ENCODE results near the gene USP27X. TPM values are rescaled to one million over a fixed set of nuclear protein-coding genes. Genes with fewer than 3 reads are reported as not detected.
A peak's percentile ranks its signal among the peaks of the same experiment; 100 is the strongest.

The USP27X gene
- polyA plus RNA-seq, 2 of the 4 experiments (the other 2 are of a cell fraction), result 4.5 to 4.6 TPM

- ChIA-PET POLR2A (interaction anchor here (0.7 kb wide), 1 partner anchor 964 kb away, joined by 13 read pairs; no protein-coding TSS in a partner anchor), CTCF (interaction anchor here (0.9 to 1.9 kb wide), 5 partner anchors 12 to 657 kb away, joined by 3 to 5 read pairs (median 3); partner anchors contain the start of gene CCNB3)
- Histone ChIP-seq H3K4me2 (peak within 1 kb of the TSS; percentile 93), H3K4me3 (peak within 1 kb of the TSS; percentile 90), H3K4me1 (peaks cover 6% of the 10 kb centered on the region; the same call in 2 of the 3 replicates), H3K27ac (peak within 1 kb of the TSS; percentile 84 to 88), H3K9me3 (no peaks in the 10 kb centered on the region)
- 7% methylated on average over 5 of the region's 83 CpGs for WGBS (ENCODE audit: missing lambda C conversion rate)
- TF ChIP-seq PHF8 (IDR thresholded peaks at IDR 0.05; ENCODE audit: borderline replicate concordance, low read depth) (0 out of 2 replicates have a peak, but pooled peaks have one; percentile 21), MAX (IDR thresholded peaks at IDR 0.05) (peak; percentile 78), POLR2A (IDR thresholded peaks at IDR 0.05; ENCODE audit: low read length) (peak; percentile 55), USF2 (IDR thresholded peaks at IDR 0.05) (peak; percentile 62), E2F6 (IDR thresholded peaks at IDR 0.05; ENCODE audit: borderline replicate concordance, low read depth) (peak; percentile 80; the same call in 1 of the 2 replicates), REST (IDR thresholded peaks at IDR 0.05) (no peak), HOXB13 (CRISPR knock-in tag; IDR thresholded peaks at IDR 0.05; ENCODE audit: low read depth) (no peak), JUN (IDR thresholded peaks at IDR 0.05) (peak in 1 of 2 experiments; percentile 20; a peak in 1 of 5 replicates)
- ATAC-seq (peak; percentile 97 to 98), FAIRE-seq (no peak), DNase-seq (ENCODE audit: low read depth in 1 of 2, low spot score in 1 of 2) (peak; percentile 85 to 94)
Observed at GRCh38 chrX:49922291-49923241, 43.3 kb downstream of the USP27X start, which contains the start of gene CLCN5. Gene CLCN5 (plus strand): TSS chrX:49922596. CDS start chrX:49925299, 2,703 bp downstream.

- Histone ChIP-seq H3K9me3 (no peaks in the 10 kb centered on the region), H3K4me2 (no peak overlapping the region), H3K27ac (no peak overlapping the region), H3K4me3 (no peak overlapping the region), H3K4me1 (peaks cover 6% of the 10 kb centered on the region; the same call in 2 of the 3 replicates)
- DNase-seq (ENCODE audit: low read depth in 1 of 2, low spot score in 1 of 2), result no peak
- FAIRE-seq, result no peak
- TF ChIP-seq BCL3 (IDR thresholded peaks at IDR 0.05), result no peak
- no peak for TF ChIP-seq E2F6 (IDR thresholded peaks at IDR 0.05; ENCODE audit: borderline replicate concordance, low read depth)
- no peak for TF ChIP-seq HMGXB4 (CRISPR knock-in tag; IDR thresholded peaks at IDR 0.05; ENCODE audit: borderline replicate concordance)
- no peak for TF ChIP-seq SMC3 (IDR thresholded peaks at IDR 0.05)
- no peak for TF ChIP-seq MYC (IDR thresholded peaks at IDR 0.05; ENCODE audit: borderline replicate concordance, low read length)
- TF ChIP-seq CHD2 (IDR thresholded peaks at IDR 0.05; ENCODE audit: low read length, partially characterized antibody), result no peak
- no peak for TF ChIP-seq FOXS1 (CRISPR knock-in tag; IDR thresholded peaks at IDR 0.05)
- TF ChIP-seq KDM1A (IDR thresholded peaks at IDR 0.05; ENCODE audit: low read depth), result no peak
- no peak for TF ChIP-seq ZNF302 (CRISPR knock-in tag; IDR thresholded peaks at IDR 0.05)
- TF ChIP-seq JUNB (IDR thresholded peaks at IDR 0.05), result no peak
- no peak for TF ChIP-seq RFX5 (IDR thresholded peaks at IDR 0.05)
- ChIA-PET CTCF (interaction anchor here (1.9 to 2.3 kb wide), 2 partner anchors 10 to 40 kb away, joined by 7 to 8 read pairs; no protein-coding TSS in a partner anchor), POLR2A (no interaction called here)
- ATAC-seq, result no peak
- WGBS (ENCODE audit: missing lambda C conversion rate), result 79% methylated on average over 2 of the region's 2 CpGs
Observed at GRCh38 chrX:49925176-49925575, 45.9 kb downstream of the USP27X start.

Data from A549 (cell line).